SH-SY5Y (cell line): ENCODE results near the gene DAAM1.

Source experiments
- GATA2 ChIP-seq: IDR thresholded peaks from 2 replicates; pipeline ENCODE4 v1.6.1; 2011; ENCODE audit warnings: mild to moderate bottlenecking, low read depth, low read length
- GATA3 ChIP-seq: IDR thresholded peaks from 2 replicates; pipeline ENCODE4 v1.6.1; 2011; ENCODE audit warnings: low read depth, mild to moderate bottlenecking, low read length, moderate library complexity

GRCh38 chr14:59269466-59269865 lies 81.0 kb downstream of the DAAM1 start:
- TF ChIP-seq GATA3, result no peak
- TF ChIP-seq GATA2, result no peak
